ENCODE data around the gene PCDHB15.

PCDHB15 gene

DNA sequence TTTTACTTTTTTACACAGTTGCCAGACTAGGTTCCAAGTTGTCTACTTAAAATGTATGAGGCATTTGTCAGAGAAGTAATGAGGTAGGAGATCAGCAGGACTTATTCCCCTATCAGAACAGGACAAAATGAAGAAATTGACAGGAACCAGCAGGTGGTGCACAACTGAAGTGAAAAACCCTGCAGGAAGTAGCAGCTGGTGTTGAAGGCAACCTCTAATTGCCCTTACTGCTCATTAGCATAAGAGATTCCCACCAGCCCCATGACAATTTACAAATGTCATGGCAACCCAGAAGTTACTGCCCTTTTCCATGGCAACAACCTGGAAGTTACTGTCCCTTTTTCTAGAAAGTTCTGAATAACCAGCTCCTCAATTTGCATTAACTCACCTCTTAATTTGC is 5.4 kb downstream of the PCDHB15 start:
- no peak for DNase-seq

DNA sequence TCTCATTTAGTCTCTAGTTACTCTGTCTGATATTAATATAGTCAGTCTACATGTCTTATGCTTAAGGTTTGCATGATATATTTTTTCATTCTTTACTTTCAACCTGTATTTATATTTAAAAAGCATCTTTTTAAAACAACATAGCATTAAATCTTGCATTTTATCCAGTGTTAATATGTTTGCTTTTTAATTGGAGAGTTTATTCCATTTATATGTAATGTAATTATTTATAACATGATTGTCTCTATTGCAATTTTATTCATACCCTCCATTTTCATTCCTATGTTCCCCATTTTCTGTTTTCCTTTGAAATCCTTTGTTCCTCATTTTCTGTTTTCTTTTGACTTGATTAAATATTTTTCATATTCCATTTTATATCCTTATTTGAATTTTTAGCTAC is 13.3 kb downstream of the PCDHB15 start:
- DNase-seq, result no peak

DNA sequence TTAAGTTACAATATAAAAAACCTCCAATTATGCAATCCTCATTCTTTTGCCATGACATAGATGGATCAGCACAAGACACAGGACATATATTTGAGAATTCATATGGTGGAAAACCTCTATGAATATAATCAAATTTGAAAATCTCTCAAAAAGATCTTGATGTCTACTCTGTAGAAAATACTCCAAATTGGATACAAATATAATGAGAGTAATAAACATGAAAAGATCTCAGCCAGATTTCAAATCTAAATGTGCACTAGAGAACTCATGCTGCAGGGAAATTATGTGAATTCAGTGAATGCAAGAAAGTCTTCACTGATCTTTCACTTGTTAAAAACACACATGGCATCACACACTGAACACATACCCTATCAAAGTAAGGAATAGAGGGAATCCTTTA is 13.8 kb downstream of the PCDHB15 start:
- no peak for DNase-seq

DNA sequence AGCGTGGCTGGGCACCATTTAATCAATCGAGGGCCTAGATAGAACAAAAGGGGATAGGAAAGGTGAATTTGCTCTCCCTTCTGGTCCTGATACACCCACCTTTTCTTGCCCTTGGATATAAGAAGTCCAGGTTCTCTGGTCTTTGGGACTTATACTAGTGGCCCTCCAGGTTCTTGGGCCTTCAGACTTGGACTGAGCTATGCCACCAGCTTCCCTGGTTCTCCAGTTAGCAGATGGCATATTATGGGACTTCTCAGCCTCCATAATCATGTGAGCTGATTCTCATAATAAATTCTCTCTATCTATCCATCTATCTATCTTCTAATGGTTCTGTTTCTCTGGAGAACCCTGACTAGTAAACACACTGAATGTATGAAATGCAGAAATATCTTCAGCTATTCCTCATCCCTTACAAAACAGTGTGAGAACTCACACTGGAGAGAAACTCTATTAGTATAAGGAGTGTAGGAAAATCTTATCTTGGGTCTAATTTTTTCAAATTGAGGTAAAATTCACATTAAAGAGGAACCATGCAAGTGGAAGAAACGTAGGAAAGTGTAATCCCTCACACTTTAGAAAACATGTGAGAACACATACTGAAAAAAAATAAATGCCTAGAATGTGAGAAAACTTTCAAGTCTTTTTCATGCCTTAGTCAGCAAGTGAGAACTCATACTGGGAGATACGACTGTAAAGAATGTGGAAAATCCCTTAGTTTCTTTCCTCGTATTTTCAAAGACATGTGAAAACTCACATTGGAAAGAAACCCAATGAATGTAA is 15.5 kb downstream of the PCDHB15 start:
- no peak for DNase-seq

DNA sequence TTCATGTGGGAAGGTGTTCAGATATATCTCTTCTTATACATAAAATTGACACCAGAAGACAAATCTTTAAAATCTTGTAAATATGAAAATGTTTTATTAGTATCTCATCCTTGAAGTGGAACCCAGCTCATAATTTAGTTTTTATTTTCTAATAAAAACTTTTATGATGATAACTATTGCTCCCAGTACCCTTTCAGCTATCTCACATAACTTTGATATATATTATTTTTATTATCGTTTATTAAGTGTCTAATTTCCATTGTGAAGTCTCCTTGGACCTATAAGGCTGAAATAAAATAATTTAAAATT is 16.0 kb downstream of the PCDHB15 start:
- no peak for DNase-seq

DNA sequence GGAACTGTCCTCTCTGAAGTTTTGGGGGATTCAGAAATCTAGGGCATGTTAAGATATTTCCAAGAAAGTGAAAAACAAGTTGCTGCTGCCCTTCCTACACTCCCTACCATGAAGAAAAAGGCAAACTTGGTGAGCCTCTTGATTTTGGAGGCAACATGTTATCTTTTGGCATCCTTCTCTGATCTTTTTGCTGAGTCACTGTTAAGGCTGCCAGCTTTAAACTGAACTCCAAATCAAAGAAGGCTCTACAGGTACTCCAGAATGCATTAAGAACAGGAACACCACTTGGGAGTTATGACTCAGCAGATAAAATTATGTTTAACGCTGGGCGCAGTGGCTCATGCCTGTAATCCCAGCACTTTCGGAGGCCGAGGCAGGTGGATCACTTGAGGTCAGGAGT is 24.0 kb downstream of the PCDHB15 start:
- DNase-seq, result no peak

DNA sequence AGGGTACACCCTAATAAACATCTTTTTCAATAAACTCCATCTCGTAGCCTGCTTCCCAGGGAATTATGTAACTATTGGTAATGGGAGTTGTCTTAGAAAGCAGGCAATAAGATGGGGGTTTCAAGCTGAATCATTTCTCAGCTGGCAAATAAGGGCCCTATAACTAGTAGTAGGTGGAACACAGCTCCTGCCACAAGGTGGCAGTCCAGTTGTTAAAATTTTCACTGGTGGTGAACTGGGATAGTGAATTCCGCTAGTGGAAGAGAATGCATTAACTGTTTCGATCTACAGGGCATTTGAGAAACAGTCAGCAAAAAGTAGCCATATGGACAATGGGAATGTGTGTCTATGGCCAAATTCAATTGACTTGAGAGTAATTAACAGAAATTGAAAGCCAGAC is 27.7 kb downstream of the PCDHB15 start:
- DNase-seq, result no peak

DNA sequence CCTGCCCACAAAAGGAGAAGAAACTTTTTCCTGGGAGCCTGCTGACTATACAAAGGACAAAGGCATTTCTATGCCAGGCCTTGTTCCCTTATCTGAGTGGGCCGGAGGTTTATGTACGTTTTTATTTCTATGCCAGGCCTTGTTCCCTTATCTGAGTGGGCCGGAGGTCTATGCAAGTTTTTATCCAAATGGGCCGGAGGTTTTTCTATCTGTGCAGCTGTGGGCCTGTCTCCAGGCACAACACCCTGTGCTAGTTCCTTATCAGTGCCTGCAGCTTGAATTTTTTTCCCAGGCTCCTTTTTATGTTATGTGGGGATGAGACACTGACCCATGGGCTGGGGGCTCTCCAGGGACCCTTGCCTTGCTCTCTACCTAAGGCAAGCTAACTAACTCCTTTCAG is 53.2 kb downstream of the PCDHB15 start:
- DNase-seq, result no peak
